NCI-H524 (cell line): ENCODE results near the gene TBC1D4.
A peak's percentile ranks its signal among the peaks of the same experiment; 100 is the strongest.

Source experiments
- DNase-seq, 2 experiments: peaks; one replicate each; lab custom pipeline; 2025; lab: John Stamatoyannopoulos, UW

Gene TBC1D4

GRCh38 chr13:75384879-75385707 is 96.9 kb downstream of the TBC1D4 start:
- DNase-seq, result no peak

DNA sequence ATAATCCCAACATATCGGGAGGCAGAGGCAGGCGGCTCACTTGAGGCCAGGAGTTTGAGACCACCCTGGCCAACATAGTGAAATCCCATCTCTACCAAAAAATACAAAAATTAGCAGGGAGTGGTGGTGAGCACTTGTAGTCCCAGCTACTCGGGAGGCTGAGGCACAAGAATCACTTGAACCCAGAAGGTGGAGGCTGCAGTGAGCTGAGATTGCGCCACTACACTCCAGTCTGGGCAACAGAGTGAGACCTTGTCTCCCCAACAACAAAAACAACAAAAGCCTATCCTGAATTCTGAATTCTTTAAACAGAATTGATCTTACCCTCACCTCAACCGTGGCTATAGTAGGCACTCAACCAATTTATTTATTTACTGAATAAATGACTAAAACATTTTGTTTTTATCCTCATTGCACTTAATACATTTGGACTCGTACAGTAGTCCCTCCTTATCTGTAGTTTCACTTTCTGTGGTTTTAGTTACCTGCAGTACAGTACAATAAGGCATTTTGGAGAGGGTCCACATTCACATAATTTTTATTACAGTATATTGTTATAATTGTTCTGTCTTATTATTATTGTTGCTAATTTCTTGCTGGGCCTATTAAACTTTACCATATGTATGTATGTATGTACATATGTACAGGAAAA is 98.8 kb downstream of the TBC1D4 start:
- no peak for DNase-seq

- no peak for DNase-seq
Observed at GRCh38 chr13:75378301-75378700, 103.7 kb downstream of the TBC1D4 start.

DNA sequence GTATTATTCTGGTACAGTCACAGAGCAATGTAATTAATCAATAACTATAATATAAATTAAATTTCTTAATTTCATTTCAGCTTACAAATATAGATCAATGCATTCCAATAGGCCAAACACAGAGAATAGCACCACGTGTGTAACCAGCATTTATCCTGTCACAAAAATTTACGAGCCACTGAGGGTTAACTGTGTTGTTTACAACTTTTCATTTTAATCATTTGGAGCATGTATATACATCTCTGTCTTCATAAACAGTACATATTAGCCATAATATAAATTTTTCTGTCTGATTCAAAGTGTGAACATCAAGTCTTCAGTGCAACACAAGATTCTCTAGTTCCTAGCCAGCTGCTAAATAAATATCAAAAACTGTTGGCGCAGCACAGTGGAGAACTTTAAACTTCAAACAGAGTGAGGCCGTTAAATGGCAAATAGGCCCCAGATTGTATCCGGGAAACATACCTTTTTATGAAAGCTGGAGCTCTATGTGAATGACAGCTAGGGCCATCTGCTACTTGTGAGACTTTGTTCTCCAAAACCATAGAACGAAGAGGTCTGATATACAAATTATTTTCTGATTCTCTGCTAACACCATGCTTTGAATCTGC is 105.1 kb downstream of the TBC1D4 start:
- no peak for DNase-seq

GRCh38 chr13:75375329-75375728 is 106.6 kb downstream of the TBC1D4 start:
- no peak for DNase-seq

- no peak for DNase-seq
Observed at GRCh38 chr13:75373988-75374387, 108.0 kb downstream of the TBC1D4 start.

- DNase-seq, result no peak
Observed at GRCh38 chr13:75372923-75373841, 108.8 kb downstream of the TBC1D4 start.

DNA sequence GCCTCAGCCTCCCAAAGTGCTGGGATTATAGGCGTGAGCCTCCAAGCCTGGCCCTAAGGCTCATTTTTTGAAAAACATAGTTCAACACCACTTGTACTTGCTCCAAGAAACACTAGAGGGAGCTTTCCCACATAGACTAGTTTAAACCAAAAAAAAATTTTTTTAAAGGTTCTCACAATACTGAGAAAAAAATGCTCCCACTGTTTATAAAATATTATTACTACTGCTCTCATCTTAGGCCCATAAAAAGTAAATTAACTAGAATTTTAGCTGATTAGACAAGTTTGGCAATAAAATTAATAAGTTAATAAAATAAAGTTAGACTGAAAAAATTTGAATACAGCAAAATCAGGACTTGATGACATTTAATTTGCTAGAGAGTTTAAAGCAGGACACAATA is 109.5 kb downstream of the TBC1D4 start:
- peak in 1 of 2 experiments; percentile 56 for DNase-seq

- no peak for DNase-seq
Observed at GRCh38 chr13:75371203-75371602, 110.8 kb downstream of the TBC1D4 start.

- DNase-seq, result no peak
Observed at GRCh38 chr13:75370774-75371173, 111.2 kb downstream of the TBC1D4 start.

GRCh38 chr13:75369981-75370380 is 112.0 kb downstream of the TBC1D4 start:
- no peak for DNase-seq

- DNase-seq, result no peak
Observed at GRCh38 chr13:75368167-75368566, 113.8 kb downstream of the TBC1D4 start.

DNA sequence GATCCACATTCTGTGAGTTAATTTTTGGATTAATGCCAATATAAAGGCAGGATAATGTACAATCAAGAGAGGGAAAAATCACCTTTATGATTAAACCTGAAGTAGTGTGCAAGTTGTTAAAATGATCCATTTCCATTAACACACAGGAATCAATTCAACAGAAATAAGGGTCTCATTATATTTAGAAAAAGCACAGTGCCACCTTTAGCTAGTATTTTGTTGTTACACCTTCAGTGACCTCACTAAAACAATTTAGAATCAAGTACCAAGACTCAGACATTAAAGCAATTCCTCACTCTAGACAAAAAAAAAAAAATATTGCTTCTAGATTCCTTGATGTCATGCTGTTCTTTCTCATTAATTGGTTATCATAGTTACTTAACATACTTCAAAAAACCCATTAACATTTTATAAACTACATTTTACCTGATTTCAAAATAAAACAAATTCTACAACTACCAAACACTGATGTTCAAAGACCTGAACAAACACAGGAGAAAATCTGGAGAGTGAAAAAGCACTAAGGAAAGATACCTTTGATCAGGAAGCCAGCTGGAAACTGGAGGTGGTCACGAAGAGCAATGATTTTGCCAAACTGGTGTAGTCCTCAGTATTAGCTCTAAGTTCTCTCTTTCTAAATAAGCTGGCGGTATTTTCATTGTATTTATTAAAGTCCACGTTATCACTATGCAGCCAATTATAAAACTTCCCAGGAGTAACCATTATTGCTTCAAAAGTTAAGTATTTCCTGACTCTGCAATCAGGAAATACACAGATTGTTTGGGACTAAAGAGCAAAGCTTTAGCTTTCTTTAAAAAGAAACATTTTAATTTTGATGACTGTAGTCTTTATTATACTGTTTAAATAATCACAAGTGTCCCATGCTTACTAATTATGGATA is 115.3 kb downstream of the TBC1D4 start:
- no peak for DNase-seq

DNA sequence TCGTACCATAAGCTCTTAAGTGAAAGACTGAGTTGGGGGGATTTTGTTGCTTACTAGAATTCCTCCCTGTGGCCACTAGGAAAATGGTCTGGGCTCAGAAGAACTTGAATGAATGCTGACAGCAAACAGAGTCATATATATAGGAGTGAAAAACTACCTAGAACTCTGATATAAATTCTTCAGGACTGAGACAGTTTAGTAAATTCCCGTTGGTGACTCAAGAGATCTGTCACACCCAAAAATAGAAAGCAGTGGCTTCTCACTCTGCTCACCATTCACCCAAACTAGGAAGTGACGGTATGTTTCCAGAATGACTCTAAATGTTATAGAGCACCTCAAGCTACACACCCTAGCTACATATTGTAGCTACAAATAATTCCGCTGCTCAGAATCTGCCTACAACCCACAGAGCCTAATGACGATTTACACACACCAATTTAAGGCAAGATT is 116.2 kb downstream of the TBC1D4 start:
- no peak for DNase-seq

DNA sequence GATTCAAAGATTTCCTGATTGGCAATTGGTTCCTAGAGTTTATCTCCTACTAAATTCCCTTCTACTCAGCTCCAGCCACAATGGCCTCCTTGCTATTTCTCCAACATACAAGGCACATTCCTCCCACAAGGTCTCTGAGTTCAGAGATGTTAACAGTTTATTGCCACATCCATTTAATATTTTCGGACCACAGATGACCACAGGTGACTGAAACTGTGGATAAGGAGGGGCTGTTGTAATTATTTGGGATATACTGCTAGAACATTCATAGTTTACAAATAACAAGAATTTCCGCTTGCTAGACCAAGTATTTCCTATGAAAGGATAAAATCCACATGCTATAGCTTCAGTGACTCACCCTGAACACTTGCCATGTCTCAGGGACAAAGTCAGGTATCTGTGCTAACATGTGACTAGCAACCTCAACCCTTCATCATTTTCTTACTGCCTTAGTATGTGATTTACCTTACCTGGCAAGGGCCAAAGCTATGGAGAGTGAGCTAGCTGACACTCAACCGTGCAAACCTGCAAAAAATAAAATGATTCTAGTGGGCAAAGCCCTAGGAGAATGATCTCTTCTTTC is 117.7 kb downstream of the TBC1D4 start:
- no peak for DNase-seq

- DNase-seq, result no peak
Observed at GRCh38 chr13:75363371-75363770, 118.6 kb downstream of the TBC1D4 start.

- DNase-seq, result no peak
Observed at GRCh38 chr13:75362026-75362425, 119.9 kb downstream of the TBC1D4 start.

DNA sequence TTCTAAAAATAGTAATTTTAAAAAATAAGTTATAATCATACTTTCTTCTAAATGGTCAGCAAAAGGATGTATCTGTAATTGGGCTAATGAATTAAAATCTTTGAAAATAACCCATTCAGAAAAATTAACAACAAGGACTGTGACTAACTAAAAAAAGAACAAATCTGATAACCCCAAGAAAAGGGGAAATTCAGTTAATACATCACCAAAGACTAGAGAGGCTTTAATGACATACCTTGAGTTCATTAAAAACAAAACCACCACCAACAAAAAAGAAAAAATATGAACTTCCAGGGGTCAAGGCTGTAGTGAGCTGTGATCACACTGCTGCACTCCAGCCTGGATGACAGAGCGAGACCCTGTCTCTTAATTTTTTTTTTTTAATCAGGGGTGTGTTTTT is 121.8 kb downstream of the TBC1D4 start:
- no peak for DNase-seq

- no peak for DNase-seq
Observed at GRCh38 chr13:75359266-75359665, 122.7 kb downstream of the TBC1D4 start.

DNA sequence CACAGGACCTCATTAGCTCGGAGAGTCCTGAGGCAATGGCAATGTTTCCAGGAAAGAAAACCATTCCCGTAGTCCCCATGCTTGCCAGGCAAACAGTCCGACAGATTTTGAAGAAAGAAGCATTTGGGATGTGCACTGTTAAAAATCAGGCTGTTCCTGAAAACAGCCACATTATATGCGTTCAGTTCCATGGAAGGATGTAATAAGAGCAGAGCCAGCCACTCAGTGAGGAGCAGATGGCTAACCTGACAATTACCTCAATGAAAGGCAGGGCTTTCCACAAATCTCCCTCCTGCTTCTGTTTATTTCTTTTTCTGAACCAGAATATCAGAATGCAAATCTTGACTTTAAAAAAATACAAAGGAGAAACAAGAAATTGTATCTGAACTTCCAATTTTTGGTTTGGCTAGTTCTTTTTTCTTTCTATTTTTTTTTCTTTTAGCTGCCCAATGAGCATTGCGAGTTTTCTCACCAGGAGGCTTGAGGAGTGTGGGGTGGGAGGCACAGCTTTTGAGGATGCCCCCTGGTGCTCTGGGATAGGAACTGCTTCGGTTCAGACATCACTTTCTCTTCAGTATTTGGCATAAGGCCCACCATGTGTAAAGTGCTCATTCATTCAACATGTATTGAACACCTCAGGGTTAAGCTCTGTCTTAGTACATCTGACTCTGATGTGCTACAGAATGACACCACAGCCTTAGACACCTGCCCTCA is 124.2 kb downstream of the TBC1D4 start:
- DNase-seq, result peak; percentile 71 to 81
